ENCODE results near the gene ACSS3. TPM values are rescaled to one million over a fixed set of nuclear protein-coding genes. Genes with fewer than 3 reads are reported as not detected.

The ACSS3 gene
- total and polyA plus RNA-seq, 9 of the 15 experiments (the other 6 are each of a cell fraction or from before 2014, with no cell fraction given), result 0.40 TPM; not detected in 8

GRCh38 chr12:81257947-81258551 is 180.2 kb downstream of the ACSS3 start:
- whole genome bisulfite sequencing (ENCODE audit: insufficient coverage, low coverage, missing lambda C conversion rate), result 3% methylated on average over 4 of the region's 4 CpGs
- Histone ChIP-seq H4K20me1 (replicated peaks; ENCODE audit: control insufficient read depth, insufficient read depth, low read length) (no peaks in the 10 kb centered on the region), H3K9ac (ENCODE audit: insufficient read depth in 1 of 2, low read depth in 2 of 2, low read length in 2 of 2) (no peak overlapping the region), H3K9me1 (ENCODE audit: control insufficient read depth, insufficient read depth, low read length) (no peaks in the 10 kb centered on the region), H3K9me3 (replicated peaks; ENCODE audit: control insufficient read depth, insufficient read depth, low read depth, low read length) (no peaks in the 10 kb centered on the region), H3K4me2 (ENCODE audit: insufficient read depth, low read length) (no peak overlapping the region), H3K27me3 (ENCODE audit: control insufficient read depth in 2 of 2, insufficient read depth in 2 of 2, low read length in 2 of 2) (no peaks in the 10 kb centered on the region), H3K36me3 (ENCODE audit: control insufficient read depth, insufficient read depth, low read length) (no peaks in the 10 kb centered on the region), H3K79me2 (ENCODE audit: control insufficient read depth, insufficient read depth, low read length) (no peaks in the 10 kb centered on the region), H2AFZ (ENCODE audit: low read depth, low read length) (no peak overlapping the region), H3K27ac (ENCODE audit: extremely low read depth, low read depth, low read length) (no peak overlapping the region), H3K4me1 (replicated peaks in 1 of 2; ENCODE audit: control insufficient read depth in 2 of 2, insufficient read depth in 2 of 2, low read length in 2 of 2) (no peaks in the 10 kb centered on the region), H3K4me3 (no peak overlapping the region)
- ChIA-PET CTCF (ENCODE audit: low intra/inter-chr PET ratio) (no interaction called here), POLR2A (interaction anchor here (0.7 kb wide), 1 partner anchor 1086 kb away, joined by 3 read pairs; no protein-coding TSS in a partner anchor)
- FAIRE-seq (no peak), DNase-seq (ENCODE audit: extremely low read depth in 1 of 4, low spot score in 3 of 4) (no peak), ATAC-seq (no peak)
- no TSS peak for BruUV-seq (replicated peaks)
- intact Hi-C loops (cut with micrococcal nuclease) (no loop called here), in situ Hi-C loops (cut with MboI) (no loop called here)
- no peak for TF ChIP-seq PKNOX1 (IDR thresholded peaks at IDR 0.05)
- no peak for TF ChIP-seq HNRNPLL (IDR thresholded peaks at IDR 0.05; ENCODE audit: low read depth, low read length, poor library complexity, severe bottlenecking)
- no peak for TF ChIP-seq ZSCAN29 (IDR thresholded peaks at IDR 0.05)
- TF ChIP-seq RAD21 (CRISPR knock-in tag; conservative IDR thresholded peaks at IDR 0.05 in 1 of 2, IDR thresholded peaks at IDR 0.05 in 1 of 2), result peak; percentile 20 to 30; a peak in 1 of 4 replicates
- no peak for TF ChIP-seq ZFP1 (CRISPR knock-in tag; IDR thresholded peaks at IDR 0.05)
- TF ChIP-seq VEZF1 (CRISPR knock-in tag; IDR thresholded peaks at IDR 0.05), result no peak

Measured in K562 (cell line).